Mononuclear cell (primary cell): ENCODE measurements around the gene TMEM186. TPM values are rescaled to one million over a fixed set of nuclear protein-coding genes. Genes with fewer than 3 reads are reported as not detected.
"Not testable (repeated sequence)": the region's sequence is repeated elsewhere in the genome, so short reads cannot be mapped to it uniquely, and the experiment has no call there.

Experiments
- H3K27me3 ChIP-seq: 2 replicates; pipeline ENCODE4 v1.6.0; 2011; ENCODE audit warnings: low read length, control low read depth; ENCODE audit not compliant: insufficient read depth
- H3K4me1 ChIP-seq: 2 replicates; pipeline ENCODE4 v1.5.1; 2011; ENCODE audit warnings: mild to moderate bottlenecking, low read length, control low read depth; ENCODE audit not compliant: insufficient read depth
- H3K4me3 ChIP-seq: 2 replicates; pipeline ENCODE4 v1.5.1; 2011; ENCODE audit warnings: mild to moderate bottlenecking, low read length, moderate library complexity
- H3K9me3 ChIP-seq: 2 replicates; pipeline ENCODE4 v1.5.1; 2011; ENCODE audit warnings: low read depth, mild to moderate bottlenecking, control low read depth, low read length
- total RNA-seq: library from RNA; depleted of rRNA; stranded (reverse); fragments of >200 nt; gene quantifications from one replicate; pipeline ENCODE4 v1.2.3, GENCODE V29; 2012

The TMEM186 gene
- total RNA-seq, result 1.3 TPM

DNA sequence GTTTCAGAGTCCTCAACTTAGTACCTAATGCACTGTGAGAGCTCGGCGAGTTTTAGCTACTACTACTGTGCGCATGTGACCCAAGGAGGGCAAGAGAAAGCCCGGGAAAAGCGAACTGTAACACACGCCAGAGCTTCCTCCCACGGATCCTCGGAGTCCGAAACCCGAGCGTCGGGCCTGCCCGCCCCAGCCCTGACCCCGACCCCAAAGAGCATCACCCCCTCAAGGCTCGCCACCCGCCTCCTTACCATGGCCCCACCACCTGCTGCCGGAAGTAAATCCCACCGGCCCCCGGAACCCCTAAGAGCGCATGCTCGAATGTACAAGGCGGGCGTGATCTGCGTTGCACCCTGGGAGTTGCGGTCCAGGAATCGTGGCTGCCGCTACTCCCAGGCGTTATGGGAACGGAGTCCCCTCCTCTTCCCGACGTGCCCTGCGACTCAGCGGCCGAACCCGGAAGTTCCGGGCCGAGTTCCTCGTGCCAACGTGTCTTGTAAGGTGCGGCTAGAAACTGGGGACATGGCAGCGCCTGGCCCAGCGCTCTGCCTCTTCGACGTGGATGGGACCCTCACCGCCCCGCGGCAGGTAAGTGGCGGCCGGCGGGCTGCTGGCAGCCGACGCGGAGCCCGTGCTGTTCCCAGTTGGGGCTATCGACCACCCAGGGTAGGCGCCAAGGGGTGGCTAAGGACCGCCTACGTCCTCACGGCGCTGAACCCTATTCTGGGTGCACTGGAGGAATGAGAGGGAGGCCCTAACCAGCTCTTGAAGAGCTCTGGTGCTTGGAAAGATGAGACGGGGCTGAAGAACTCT lies at the start of gene TMEM186, which contains the start of gene PMM2:
Gene TMEM186 (minus strand): TSS at position 276 of the 810 bp plus-strand sequence. CDS start 25 bp downstream, at position 251.
Gene PMM2 (plus strand): TSS at position 476 of the 810 bp plus-strand sequence. CDS start 44 bp downstream, at position 520.
- H3K4me1 ChIP-seq, result peaks cover 39% of the 10 kb centered on the region
- H3K27me3 ChIP-seq, result no peaks in the 10 kb centered on the region
- H3K4me3 ChIP-seq, result peak within 1 kb of the TSS; percentile 76
- H3K9me3 ChIP-seq, result no peaks in the 10 kb centered on the region

DNA sequence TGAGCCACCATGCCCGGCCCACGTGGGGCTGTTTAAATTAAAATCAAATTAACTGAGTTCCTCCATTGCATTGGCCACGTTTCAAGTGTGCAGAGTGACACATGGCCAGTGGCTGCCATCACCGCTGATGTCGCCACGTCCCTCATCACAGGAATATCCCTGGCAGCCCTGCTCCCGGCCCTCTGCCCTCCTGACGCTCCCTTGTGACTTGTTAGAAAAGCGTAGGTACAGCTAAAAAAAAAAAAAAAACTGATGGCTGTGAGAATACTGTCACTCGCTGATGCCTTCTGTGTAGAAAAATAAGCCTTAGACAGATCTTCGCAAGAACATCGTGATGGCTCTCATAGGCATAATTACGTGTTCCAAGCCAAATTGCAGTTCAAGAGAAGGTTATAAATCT lies 49.7 kb upstream of the TMEM186 start:
- peaks cover 23% of the 10 kb centered on the region for H3K4me1 ChIP-seq
- no peaks in the 10 kb centered on the region for H3K27me3 ChIP-seq
- no peaks in the 10 kb centered on the region for H3K9me3 ChIP-seq
- H3K4me3 ChIP-seq, result no peak overlapping the region

- H3K4me3 ChIP-seq, result no peak overlapping the region
- peaks cover 23% of the 10 kb centered on the region for H3K4me1 ChIP-seq
- H3K27me3 ChIP-seq, result no peaks in the 10 kb centered on the region
- no peaks in the 10 kb centered on the region for H3K9me3 ChIP-seq
Measured at GRCh38 chr16:8846401-8846932, 49.0 kb upstream of the TMEM186 start.

- Histone ChIP-seq H3K4me3 (no peak overlapping the region), H3K4me1 (peaks cover 21% of the 10 kb centered on the region), H3K9me3 (no peaks in the 10 kb centered on the region), H3K27me3 (no peaks in the 10 kb centered on the region)
Measured at GRCh38 chr16:8845699-8846298, 48.4 kb upstream of the TMEM186 start.

DNA sequence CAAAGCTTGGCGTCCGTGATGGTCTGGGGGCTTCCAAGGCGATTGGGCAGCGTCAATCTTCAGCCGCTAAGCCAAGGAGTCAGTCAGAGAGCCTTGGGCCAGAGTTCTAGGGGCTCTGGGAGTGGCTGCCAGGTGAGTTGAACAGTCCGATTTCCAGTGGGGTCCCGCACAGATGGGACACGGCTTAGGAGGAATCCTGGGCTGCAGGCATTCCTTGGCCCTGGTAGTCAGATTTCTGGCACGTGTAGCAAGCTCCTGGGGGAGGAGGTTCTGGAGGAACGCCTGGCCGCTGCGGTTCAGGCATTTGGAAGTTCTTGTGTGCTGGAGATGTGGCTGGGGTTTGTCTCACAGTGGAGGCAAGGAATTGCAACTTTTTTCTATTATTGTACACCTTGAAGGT lies 45.9 kb upstream of the TMEM186 start:
- not testable (repeated sequence) for H3K4me3 ChIP-seq, H3K9me3 ChIP-seq, H3K4me1 ChIP-seq, H3K27me3 ChIP-seq

- H3K4me3 ChIP-seq, H3K27me3 ChIP-seq, H3K4me1 ChIP-seq, H3K9me3 ChIP-seq: not testable (repeated sequence)
Measured at GRCh38 chr16:8842016-8842415, 44.6 kb upstream of the TMEM186 start.

DNA sequence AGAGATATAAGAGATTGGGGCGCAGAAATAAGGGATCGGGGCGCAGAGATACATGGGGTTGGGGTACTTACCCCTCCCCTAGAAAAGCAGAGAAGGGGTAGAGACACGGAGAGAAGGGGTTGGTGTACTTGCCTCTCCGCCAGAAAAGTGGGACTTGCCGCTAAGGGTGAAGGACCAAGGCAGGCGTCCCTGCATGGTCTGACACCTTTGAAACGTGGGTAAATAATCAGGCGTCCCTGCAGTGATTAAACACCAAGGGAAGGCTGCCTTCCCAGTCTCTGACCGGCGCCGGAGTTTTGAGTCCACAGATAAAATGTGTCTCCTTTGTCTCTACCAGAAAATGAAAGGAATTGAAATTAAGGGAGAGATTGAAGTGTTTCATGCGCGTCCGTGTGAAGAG lies 40.2 kb upstream of the TMEM186 start:
- not testable (repeated sequence) for H3K9me3 ChIP-seq, H3K4me3 ChIP-seq, H3K27me3 ChIP-seq, H3K4me1 ChIP-seq

- not testable (repeated sequence) for H3K27me3 ChIP-seq, H3K9me3 ChIP-seq, H3K4me1 ChIP-seq, H3K4me3 ChIP-seq
Measured at GRCh38 chr16:8836797-8837196, 39.4 kb upstream of the TMEM186 start.

DNA sequence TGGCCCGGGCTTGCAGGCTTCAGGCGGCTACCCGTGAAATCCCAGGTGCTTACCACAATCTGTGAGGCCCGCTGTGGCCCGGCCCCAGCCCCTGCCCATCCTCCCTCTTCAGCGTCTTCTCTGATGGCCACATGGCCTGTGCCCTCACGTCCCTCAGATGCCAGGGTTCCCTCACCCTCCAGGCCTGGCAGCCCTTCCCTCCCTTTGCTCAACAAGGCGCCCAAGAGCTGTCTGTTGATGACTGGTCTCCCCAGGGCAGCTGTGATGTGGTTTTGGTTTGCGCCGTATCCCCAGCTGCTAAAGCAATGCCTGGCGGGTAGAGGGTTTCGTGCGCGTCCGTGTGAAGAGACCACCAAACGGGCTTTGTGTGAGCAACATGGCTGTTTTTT lies 35.3 kb upstream of the TMEM186 start:
- H3K27me3 ChIP-seq, result no peaks in the 10 kb centered on the region
- H3K4me3 ChIP-seq, result no peak overlapping the region
- H3K9me3 ChIP-seq, result no peaks in the 10 kb centered on the region
- peaks cover 3% of the 10 kb centered on the region for H3K4me1 ChIP-seq

- peaks cover 3% of the 10 kb centered on the region for H3K4me1 ChIP-seq
- no peaks in the 10 kb centered on the region for H3K9me3 ChIP-seq
- no peaks in the 10 kb centered on the region for H3K27me3 ChIP-seq
- no peak overlapping the region for H3K4me3 ChIP-seq
Measured at GRCh38 chr16:8831871-8832716, 34.7 kb upstream of the TMEM186 start.

- H3K4me1 ChIP-seq, result peaks cover 3% of the 10 kb centered on the region
- no peak overlapping the region for H3K4me3 ChIP-seq
- H3K27me3 ChIP-seq, result no peaks in the 10 kb centered on the region
- H3K9me3 ChIP-seq, result no peaks in the 10 kb centered on the region
Measured at GRCh38 chr16:8831450-8831849, 34.0 kb upstream of the TMEM186 start.

DNA sequence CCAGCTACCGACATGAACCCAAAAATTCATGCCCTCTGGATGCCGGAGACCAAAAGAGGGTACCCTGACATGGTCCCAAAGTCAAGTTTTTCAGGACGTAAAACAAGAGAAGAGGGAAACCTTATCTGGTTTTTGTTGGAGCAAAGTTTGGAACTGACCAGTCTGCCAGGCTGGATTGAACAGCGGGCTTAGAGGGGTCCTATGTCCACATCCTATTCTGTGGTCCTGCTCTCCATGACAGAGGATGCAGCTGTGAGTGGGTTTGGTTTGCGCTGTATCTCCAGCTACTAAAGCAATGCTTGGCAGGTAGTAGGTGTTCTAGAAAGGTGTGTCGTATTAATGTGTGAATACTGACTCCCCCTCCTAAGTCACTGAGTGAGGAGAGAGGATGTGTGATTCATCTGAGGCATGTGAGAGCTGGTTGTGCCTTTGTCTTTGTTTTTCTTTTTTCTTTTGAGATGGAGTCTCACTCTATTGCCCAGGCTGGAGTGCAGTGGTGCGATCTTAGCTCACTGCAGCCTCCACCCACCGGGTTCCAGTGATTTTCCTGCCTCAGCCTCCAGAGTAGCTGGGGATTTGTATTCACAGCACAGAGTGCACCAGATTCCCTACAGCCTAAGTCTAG lies 31.2 kb upstream of the TMEM186 start:
- Histone ChIP-seq H3K27me3 (no peaks in the 10 kb centered on the region), H3K4me3 (no peak overlapping the region), H3K4me1 (no peaks in the 10 kb centered on the region), H3K9me3 (no peaks in the 10 kb centered on the region)

GRCh38 chr16:8826278-8826879 lies 28.9 kb upstream of the TMEM186 start:
- no peaks in the 10 kb centered on the region for H3K9me3 ChIP-seq
- H3K4me1 ChIP-seq, result no peaks in the 10 kb centered on the region

GRCh38 chr16:8822403-8822802 lies 25.0 kb upstream of the TMEM186 start:
- no peaks in the 10 kb centered on the region for H3K4me1 ChIP-seq
- no peaks in the 10 kb centered on the region for H3K9me3 ChIP-seq

More at GRCh38 chr16:8826278-8826879, 28.9 kb upstream of the TMEM186 start:
- H3K27me3 ChIP-seq, result no peaks in the 10 kb centered on the region
- H3K4me3 ChIP-seq, result no peak overlapping the region

More at GRCh38 chr16:8822403-8822802, 25.0 kb upstream of the TMEM186 start:
- H3K4me3 ChIP-seq, result no peak overlapping the region
- H3K27me3 ChIP-seq, result no peaks in the 10 kb centered on the region
